ENCODE data around the gene TRIM34. TPM values are rescaled to one million over a fixed set of nuclear protein-coding genes. Genes with fewer than 3 reads are reported as not detected.
"Not testable (repeated sequence)": the region's sequence is repeated elsewhere in the genome, so short reads cannot be mapped to it uniquely, and the experiment has no call there.

The TRIM34 gene
- total and polyA plus RNA-seq, 2 donors (not counting 1 experiment from before 2014, with no cell fraction given) = 21.9 to 29.1 TPM

DNA sequence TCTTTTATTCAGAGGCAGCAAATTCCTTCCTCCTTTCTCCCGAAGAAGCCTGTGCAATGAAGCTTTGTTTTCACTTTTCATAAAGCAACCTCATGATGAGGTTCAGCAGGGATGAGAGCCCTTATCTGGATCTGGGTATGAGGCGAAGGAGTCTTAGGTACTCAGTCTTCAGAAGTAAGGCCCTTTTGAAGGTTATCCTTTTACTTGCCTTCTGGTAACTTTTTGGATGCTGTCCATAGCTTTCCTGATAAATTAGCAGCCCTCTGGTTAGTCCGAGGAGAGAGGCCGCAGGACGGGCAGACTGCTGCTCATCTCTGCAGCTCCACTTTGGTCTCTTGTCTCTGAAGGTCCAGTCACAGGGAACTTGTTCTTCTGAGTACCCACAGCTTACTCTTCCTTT is 65.9 kb downstream of the TRIM34 start:
- TF ChIP-seq, protein P1, sequence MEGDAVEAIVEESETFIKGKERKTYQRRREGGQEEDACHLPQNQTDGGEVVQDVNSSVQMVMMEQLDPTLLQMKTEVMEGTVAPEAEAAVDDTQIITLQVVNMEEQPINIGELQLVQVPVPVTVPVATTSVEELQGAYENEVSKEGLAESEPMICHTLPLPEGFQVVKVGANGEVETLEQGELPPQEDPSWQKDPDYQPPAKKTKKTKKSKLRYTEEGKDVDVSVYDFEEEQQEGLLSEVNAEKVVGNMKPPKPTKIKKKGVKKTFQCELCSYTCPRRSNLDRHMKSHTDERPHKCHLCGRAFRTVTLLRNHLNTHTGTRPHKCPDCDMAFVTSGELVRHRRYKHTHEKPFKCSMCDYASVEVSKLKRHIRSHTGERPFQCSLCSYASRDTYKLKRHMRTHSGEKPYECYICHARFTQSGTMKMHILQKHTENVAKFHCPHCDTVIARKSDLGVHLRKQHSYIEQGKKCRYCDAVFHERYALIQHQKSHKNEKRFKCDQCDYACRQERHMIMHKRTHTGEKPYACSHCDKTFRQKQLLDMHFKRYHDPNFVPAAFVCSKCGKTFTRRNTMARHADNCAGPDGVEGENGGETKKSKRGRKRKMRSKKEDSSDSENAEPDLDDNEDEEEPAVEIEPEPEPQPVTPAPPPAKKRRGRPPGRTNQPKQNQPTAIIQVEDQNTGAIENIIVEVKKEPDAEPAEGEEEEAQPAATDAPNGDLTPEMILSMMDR (IDR thresholded peaks at IDR 0.05) = no peak
- TF ChIP-seq EZH2 (IDR thresholded peaks at IDR 0.05; ENCODE audit: borderline replicate concordance, insufficient read depth, low read depth, low read length, poor library complexity, severe bottlenecking) = no peak
- peak overlapping the region; percentile 56 for H2AFZ ChIP-seq (ENCODE audit: insufficient read depth, low read depth, low read length, poor library complexity, severe bottlenecking)
- H3K4me2 ChIP-seq (replicated peaks; ENCODE audit: low read depth, low read length, poor library complexity, severe bottlenecking) = peak overlapping the region; percentile 78
- CTCF ChIA-PET = interaction anchor here (2.0 to 4.4 kb wide), 3 partner anchors 9 to 91 kb away, joined by 7 to 42 read pairs (median 22); no protein-coding TSS in a partner anchor
- Mint-ChIP-seq H3K9me3 (ENCODE audit: insufficient read depth) (no peaks in the 10 kb centered on the region), H3K4me3 (peak overlapping the region; percentile 94), H3K27ac (peak overlapping the region; percentile 93), H3K27me3 (no peaks in the 10 kb centered on the region), H3K4me1 (peaks cover 50% of the 10 kb centered on the region)
- no peaks in the 10 kb centered on the region for H3K9me3 ChIP-seq (ENCODE audit: control extremely low read depth in 1 of 3, control insufficient read depth in 2 of 3, insufficient read depth in 1 of 3, low read length in 2 of 3)
- peaks cover 91% of the 10 kb centered on the region for H3K79me2 ChIP-seq (ENCODE audit: control insufficient read depth, insufficient read depth, low read length)
- H3K36me3 ChIP-seq (replicated peaks in 1 of 2; ENCODE audit: control extremely low read depth in 1 of 2, control insufficient read depth in 1 of 2, extremely low read depth in 1 of 2, insufficient read depth in 2 of 2, low read length in 1 of 2) = peaks cover 7 to 23% of the 10 kb centered on the region in 2 experiments
- no peaks in the 10 kb centered on the region for H3K27me3 ChIP-seq (replicated peaks in 1 of 4; ENCODE audit: control extremely low read depth in 1 of 4, control insufficient read depth in 3 of 4, insufficient read depth in 4 of 4, low read length in 3 of 4)
- H3K4me1 ChIP-seq (ENCODE audit: control insufficient read depth in 2 of 2, insufficient read depth in 2 of 2, low read length in 2 of 2) = peaks cover 37 to 46% of the 10 kb centered on the region in 2 donors
- DNase-seq = peak; percentile 18
- intact Hi-C loops (cut with micrococcal nuclease) = no loop called here
- H3K4me3 ChIP-seq (ENCODE audit: control extremely low read depth in 1 of 5, extremely low read depth in 1 of 5, insufficient read depth in 1 of 5, low read depth in 2 of 5, low read length in 4 of 5) = peak overlapping the region; percentile 79 to 89 (median 84)
- H3K9ac ChIP-seq (ENCODE audit: low read length) = peak overlapping the region; percentile 90
- peaks cover 20% of the 10 kb centered on the region for H4K20me1 ChIP-seq (ENCODE audit: control insufficient read depth, insufficient read depth, low read length, poor library complexity, severe bottlenecking)
- 3% methylated on average over 4 of the region's 5 CpGs for WGBS (ENCODE audit: insufficient coverage)
- peak overlapping the region; percentile 89 to 92 for H3K27ac ChIP-seq (ENCODE audit: low read length in 2 of 2)
- POLR2A ChIA-PET = interaction anchor here (0.6 to 2.4 kb wide), 2 partner anchors 9 to 20 kb away, joined by 4 to 9 read pairs; no protein-coding TSS in a partner anchor
- ATAC-seq (ENCODE audit: low read depth) = no peak

DNA sequence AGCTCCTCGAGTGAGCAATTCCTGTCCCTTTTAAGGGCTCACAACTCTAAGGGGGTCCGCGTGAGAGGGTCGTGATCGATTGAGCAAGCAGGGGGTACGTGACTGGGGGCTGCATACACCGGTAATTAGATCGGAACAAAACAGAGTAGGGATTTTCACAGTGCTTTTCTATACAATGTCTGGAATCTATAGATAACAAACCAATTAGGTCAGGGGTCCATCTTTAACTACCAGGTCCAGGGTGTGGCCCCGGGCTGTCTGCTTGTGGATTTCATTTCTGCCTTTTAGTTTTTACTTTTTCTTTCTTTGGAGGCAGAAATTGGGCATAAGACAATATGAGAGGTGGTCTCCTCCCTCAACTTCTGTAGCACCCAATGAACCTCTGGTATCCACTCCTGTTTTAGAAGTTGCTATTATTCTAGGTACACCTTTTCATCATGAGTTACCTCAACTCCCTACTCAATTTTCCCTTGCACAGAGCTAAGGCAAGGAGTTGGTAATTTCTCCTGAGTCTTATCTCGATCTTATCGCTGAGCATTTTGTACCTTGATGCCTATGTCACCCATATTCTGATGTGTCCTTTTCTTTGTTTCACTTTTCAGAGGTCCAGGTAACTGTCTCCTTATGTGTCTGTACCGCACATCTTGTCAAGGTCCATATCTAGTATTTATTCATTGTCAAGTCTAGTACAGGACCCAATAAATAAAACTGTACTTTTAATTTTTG is 66.6 kb downstream of the TRIM34 start:
- H3K9me3 Mint-ChIP-seq (ENCODE audit: insufficient read depth); H3K27me3 Mint-ChIP-seq; H3K9me3 ChIP-seq (ENCODE audit: control extremely low read depth in 1 of 3, control insufficient read depth in 2 of 3, insufficient read depth in 1 of 3, low read length in 2 of 3); ATAC-seq (ENCODE audit: low read depth); H3K27me3 ChIP-seq (replicated peaks in 1 of 4; ENCODE audit: control extremely low read depth in 1 of 4, control insufficient read depth in 3 of 4, insufficient read depth in 4 of 4, low read length in 3 of 4); intact Hi-C loops (cut with micrococcal nuclease): not testable (repeated sequence)
- CTCF ChIA-PET = interaction anchor here (3.4 to 4.4 kb wide), 2 partner anchors 9 to 20 kb away, joined by 22 to 42 read pairs; no protein-coding TSS in a partner anchor
- Histone ChIP-seq H3K4me1 (ENCODE audit: control insufficient read depth in 2 of 2, insufficient read depth in 2 of 2, low read length in 2 of 2) (peaks cover 42 to 46% of the 10 kb centered on the region in 2 donors), H2AFZ (ENCODE audit: insufficient read depth, low read depth, low read length, poor library complexity, severe bottlenecking) (peak overlapping the region; percentile 56), H3K4me2 (replicated peaks; ENCODE audit: low read depth, low read length, poor library complexity, severe bottlenecking) (peak overlapping the region; percentile 78), H3K36me3 (replicated peaks in 1 of 2; ENCODE audit: control extremely low read depth in 1 of 2, control insufficient read depth in 1 of 2, extremely low read depth in 1 of 2, insufficient read depth in 2 of 2, low read length in 1 of 2) (peaks cover 9 to 29% of the 10 kb centered on the region in 2 experiments), H3K9ac (ENCODE audit: low read length) (peak overlapping the region; percentile 90), H4K20me1 (ENCODE audit: control insufficient read depth, insufficient read depth, low read length, poor library complexity, severe bottlenecking) (peaks cover 27% of the 10 kb centered on the region), H3K27ac (ENCODE audit: low read length in 2 of 2) (peak overlapping the region; percentile 89 to 92), H3K4me3 (ENCODE audit: control extremely low read depth in 1 of 5, extremely low read depth in 1 of 5, insufficient read depth in 1 of 5, low read depth in 2 of 5, low read length in 4 of 5) (peak overlapping the region; percentile 79 to 89 (median 84)), H3K79me2 (ENCODE audit: control insufficient read depth, insufficient read depth, low read length) (peaks cover 92% of the 10 kb centered on the region)
- Mint-ChIP-seq H3K4me3 (peak overlapping the region; percentile 94), H3K4me1 (peaks cover 53% of the 10 kb centered on the region), H3K27ac (peak overlapping the region; percentile 93)
- peak; percentile 25 for DNase-seq
- POLR2A ChIA-PET = interaction anchor here (2.4 kb wide), 1 partner anchor 9 kb away, joined by 9 read pairs; no protein-coding TSS in a partner anchor
- 17% methylated on average over 1 of the region's 12 CpGs for WGBS (ENCODE audit: insufficient coverage)
